Measurements from ENCODE around the gene MCAT.
"Not testable (repeated sequence)": the region's sequence is repeated elsewhere in the genome, so short reads cannot be mapped to it uniquely, and the experiment has no call there.

The MCAT gene

GRCh38 chr22:43127166-43127908 is 15.9 kb downstream of the MCAT start:
- no peak for DNase-seq (ENCODE audit: low read depth)

DNA sequence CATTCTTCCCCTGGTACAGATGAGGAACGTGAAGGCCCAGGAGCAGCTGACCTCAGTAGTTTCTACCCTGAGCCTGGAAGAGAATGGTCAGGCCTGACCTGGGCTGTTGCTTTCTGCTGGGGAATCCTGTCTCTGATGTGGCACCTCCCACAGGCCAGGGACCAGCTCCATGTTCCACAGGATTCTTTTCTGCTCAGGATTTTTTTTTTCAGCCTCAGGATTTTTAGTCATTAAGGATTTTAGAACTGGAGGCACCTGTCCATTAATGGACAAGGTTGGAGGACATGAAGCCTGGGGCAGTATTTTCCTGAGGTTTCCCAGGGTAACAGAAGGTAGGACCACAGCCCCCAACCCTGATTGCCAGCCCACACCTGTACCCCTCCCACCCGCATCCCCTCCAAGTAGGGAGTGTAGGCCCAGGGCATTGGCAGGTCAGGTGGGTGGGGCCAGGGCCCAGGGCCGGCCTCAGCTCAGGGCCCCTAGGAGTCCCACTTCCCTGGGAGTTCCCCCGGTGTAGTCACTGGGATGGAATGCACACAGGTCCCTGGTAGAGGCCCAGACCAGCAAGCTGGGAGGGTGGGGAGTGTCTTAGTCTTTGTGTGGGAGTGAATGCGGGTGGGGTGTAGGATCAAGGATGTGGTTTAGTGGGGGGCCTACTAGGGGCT is 16.6 kb downstream of the MCAT start:
- no peak for DNase-seq (ENCODE audit: low read depth)

GRCh38 chr22:43118953-43119458 is 24.2 kb downstream of the MCAT start:
- DNase-seq (ENCODE audit: low read depth): no peak

GRCh38 chr22:43118024-43118849 is 25.0 kb downstream of the MCAT start:
- no peak for DNase-seq (ENCODE audit: low read depth)

GRCh38 chr22:43116932-43117331 is 26.3 kb downstream of the MCAT start:
- no peak for DNase-seq (ENCODE audit: low read depth)

GRCh38 chr22:43114958-43115357 is 28.2 kb downstream of the MCAT start:
- no peak for DNase-seq (ENCODE audit: low read depth)

DNA sequence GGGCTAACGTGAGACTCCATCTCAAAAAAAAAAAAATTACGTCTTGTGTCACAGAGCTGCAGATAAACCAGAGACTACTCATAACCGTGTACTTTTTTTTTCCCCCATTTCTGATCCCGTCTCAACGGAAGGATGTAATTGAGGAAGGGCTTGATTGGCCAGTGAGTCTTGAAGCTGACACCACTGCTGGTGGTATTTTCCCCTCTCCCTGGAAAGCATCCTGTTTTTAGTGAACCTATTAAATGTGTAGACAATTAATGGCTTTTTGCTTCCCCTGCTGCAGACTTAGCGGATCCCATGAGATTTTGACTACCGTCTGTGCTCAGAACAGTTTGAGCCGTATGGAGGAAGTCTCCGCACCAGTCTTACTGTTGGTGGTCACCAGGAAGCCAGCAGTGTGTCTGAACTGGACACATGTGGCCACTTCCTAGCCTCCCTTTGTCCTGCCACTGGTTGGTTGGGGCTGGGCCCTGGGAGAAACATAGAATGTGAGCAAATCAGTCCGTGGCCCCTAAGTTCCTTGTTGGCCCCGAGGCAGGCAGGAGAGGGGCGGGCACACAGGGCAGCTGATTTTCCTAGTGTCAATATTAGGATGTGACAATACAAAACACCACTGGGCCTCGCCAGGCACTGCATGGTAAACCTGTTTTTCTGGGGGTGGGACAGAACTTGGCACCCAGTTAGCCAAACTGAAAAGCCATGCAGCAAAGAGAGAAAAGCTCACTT is 29.5 kb downstream of the MCAT start:
- DNase-seq (ENCODE audit: low read depth): no peak

GRCh38 chr22:43110927-43111623 is 32.1 kb downstream of the MCAT start:
- DNase-seq (ENCODE audit: low read depth): peak; percentile 27

GRCh38 chr22:43110444-43110926 is 32.7 kb downstream of the MCAT start, which contains the start of gene BIK:
TSS of gene BIK (plus strand) at chr22:43110750. CDS start at chr22:43124023, 13,273 bp downstream.
- DNase-seq (ENCODE audit: low read depth): peak; percentile 25

GRCh38 chr22:43109921-43110443 is 33.2 kb downstream of the MCAT start:
- DNase-seq (ENCODE audit: low read depth): no peak

GRCh38 chr22:43109511-43109910 is 33.7 kb downstream of the MCAT start:
- no peak for DNase-seq (ENCODE audit: low read depth)

DNA sequence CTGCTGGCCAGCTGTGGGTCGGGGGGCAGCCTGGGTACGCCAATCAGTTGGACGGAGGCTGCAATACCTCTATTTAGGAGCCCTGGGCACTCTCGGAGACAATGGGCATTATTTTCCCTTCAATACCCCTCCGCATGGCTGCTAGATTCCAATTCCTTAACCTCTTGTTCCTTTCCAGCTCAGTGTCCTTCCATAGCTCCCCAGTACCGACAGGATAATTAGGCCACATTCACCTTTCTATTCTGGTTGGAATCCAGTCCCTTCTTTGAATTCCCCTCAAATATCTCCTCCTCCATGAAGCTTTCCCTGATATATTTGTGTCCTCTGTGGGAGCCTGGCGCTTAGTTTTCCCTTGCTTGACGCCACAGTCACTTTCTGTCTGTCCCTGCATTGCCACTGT is 36.9 kb downstream of the MCAT start:
- DNase-seq (ENCODE audit: low read depth): no peak

GRCh38 chr22:43104950-43105349 is 38.2 kb downstream of the MCAT start:
- not testable (repeated sequence) for DNase-seq (ENCODE audit: low read depth)

GRCh38 chr22:43104056-43104625 is 39.1 kb downstream of the MCAT start:
- not testable (repeated sequence) for DNase-seq (ENCODE audit: low read depth)

- DNase-seq (ENCODE audit: low read depth): no peak
Observed at GRCh38 chr22:43101306-43101705, 41.9 kb downstream of the MCAT start.

DNA sequence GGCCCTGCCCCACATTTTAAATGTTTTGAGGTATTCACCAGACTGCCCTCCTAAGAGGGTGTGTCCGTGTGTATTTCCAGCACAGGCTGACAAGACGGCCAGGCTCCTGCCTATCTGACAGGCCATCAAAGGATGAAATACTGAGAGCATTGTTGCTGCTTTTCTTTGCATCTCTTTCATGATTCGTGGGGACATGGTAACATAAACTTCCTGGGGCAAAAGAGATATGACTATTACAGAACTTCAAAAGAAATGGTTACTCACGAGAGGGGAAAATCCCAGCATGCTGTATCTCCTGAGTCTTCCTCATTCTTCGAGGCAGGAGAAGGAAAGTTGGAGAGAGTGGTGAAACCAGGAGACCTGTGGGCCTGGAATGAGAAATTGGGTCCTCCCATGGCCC is 43.0 kb downstream of the MCAT start:
- DNase-seq (ENCODE audit: low read depth): no peak

GRCh38 chr22:43099095-43099494 is 44.1 kb downstream of the MCAT start:
- DNase-seq (ENCODE audit: low read depth): no peak

GRCh38 chr22:43098356-43098755 is 44.8 kb downstream of the MCAT start:
- no peak for DNase-seq (ENCODE audit: low read depth)

- DNase-seq (ENCODE audit: low read depth): no peak
Observed at GRCh38 chr22:43096420-43096819, 46.8 kb downstream of the MCAT start.

DNA sequence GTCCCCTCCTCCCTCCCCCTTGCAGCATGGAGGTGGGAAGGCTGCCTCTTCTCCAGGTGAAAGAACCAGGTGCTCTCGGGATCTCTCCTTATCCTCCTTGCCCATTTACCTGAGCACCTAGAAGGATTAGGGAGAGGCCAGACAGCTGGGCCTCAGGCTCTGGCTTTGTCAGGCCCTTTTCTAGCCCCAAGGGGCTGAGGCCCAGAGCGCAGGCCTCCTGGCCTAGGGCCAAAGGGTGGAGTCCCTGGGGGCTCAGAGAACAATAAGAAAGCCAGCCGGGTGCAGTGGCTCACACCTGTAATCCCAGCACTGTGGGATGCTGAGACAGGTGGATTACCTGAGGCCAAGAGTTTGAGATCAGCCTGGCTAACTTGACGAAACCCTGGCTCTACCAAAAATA is 48.6 kb downstream of the MCAT start:
- DNase-seq (ENCODE audit: low read depth): no peak
